GM21515 (cell line): ENCODE measurements around the gene ADRA2C.

Experiments used
- ATAC-seq: cut with Tn5 transposase; IDR thresholded peaks from one replicate; pipeline ENCODE4 v1.9.1; 2021; ENCODE audit not compliant: unreplicated experiment

Gene ADRA2C

DNA sequence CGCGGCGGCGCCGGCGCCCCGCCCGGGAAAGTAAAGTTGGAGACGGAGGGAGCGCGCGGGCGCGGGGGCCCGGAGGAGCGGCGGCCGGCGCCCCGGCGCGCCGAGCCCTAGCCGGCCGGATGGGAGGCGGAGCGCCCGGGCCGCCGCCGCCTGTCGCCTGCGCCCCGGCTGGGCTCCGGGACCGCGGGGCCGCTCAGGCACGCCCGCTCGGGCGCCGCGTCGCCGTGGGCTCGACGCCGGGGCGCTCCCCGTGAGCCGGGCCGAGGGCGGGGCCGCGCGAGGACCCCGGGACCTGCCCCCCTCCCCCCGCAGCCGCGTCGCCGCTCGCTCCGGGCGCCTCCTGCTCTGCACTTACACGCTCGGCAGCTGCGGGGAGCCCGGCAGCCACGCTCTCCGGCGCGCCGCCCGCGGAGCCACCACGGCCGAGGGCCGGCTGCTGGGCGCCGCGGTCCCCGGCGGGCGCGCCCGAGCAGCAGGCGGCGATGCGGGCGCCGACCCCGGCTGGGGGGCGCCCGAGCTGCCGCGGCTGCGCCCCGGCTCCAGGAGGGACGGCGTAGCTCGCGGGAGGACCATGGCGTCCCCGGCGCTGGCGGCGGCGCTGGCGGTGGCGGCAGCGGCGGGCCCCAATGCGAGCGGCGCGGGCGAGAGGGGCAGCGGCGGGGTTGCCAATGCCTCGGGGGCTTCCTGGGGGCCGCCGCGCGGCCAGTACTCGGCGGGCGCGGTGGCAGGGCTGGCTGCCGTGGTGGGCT, at the start of gene ADRA2C:
TSS of gene ADRA2C (plus strand) at position 350 of the 749 bp plus-strand sequence. CDS start at position 572, 222 bp downstream.
- ATAC-seq = no peak

DNA sequence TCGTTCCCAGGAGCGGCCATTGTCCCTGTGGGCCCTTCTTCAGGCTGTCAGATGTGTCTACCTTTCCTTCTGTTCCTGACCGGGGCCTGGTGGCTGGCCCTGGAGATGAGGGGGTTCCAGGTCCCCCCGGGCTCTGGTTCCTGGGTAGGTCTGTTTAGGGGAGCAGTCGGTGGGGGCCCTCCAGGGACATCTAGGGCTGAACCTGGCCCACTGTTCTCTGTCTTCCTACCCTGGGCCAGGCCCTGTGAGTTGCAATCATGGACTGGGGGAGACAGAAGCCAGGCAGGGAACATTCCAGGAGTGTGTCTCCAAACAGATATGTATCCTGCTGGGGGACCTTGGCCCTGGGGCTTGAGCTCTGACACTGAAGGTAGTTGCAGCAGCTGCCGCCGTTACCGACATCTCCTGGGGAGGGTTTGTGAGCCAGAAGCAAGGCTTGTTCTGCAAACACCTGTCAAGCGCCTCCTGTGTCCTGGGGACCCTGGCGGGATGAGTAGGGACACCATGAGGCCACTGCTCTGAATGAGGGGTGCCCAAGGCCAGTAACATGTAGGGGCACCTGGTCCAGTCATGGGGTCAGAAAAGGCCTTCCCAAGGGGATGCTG, 49.5 kb upstream of the ADRA2C start:
- no peak for ATAC-seq

DNA sequence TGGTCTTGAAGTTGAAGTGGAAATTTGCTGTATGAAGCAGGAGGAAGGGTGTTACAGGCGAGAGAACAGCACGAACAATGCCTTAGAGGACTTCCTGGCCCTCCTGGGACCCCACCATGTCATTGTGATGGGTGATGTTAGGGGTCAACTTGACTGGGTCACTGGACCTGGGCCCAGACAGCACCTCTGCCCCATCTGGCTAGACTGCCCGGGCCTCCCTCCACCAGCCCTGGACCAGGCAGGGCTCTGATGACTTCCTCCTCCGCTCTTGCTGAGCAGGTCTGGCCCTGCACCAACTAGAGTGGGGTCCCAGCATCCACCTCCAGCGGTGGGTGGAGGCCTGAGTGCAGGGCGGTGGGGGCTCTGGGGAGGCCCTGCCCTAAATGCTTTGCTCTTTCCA, 48.9 kb upstream of the ADRA2C start:
- no peak for ATAC-seq

DNA sequence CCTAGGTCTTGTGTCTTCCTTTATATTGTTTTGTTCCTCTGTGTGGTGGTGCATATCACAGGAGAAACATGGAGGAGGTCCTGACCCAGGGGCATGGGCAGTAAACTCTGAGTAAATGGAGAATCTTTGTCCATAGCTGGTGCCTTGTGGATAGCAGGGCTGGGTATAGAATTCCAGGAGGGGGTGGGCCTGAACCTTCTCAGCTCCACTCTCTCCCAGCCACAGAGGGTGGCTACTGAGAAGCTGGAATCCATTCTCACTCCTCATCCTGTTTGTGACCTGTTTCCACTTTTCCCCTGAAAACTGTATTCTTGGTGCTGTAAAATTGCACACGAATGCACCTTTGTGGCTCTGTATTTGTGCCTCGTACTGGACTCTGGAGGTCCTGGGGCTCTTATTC, 47.7 kb upstream of the ADRA2C start:
- ATAC-seq = no peak

DNA sequence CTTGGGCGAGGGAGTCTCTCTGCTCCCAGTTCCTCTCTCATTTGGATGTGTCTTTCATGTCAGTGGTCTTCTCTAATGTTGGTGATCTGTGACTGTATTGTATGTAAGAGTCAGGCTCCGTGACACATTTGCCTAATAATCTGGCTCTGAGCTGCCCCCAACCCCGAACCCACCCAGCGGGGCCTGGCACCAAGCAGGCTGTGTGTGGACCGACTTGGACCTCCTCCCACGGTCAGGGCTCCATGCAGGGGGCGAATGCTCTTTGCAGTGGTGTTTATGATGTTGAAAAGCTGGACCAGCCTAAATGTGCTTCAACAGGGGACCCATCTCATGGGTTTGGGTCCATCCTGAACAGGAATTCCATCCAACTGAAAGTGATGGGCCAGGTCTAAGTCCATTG, 47.0 kb upstream of the ADRA2C start:
- ATAC-seq = no peak

DNA sequence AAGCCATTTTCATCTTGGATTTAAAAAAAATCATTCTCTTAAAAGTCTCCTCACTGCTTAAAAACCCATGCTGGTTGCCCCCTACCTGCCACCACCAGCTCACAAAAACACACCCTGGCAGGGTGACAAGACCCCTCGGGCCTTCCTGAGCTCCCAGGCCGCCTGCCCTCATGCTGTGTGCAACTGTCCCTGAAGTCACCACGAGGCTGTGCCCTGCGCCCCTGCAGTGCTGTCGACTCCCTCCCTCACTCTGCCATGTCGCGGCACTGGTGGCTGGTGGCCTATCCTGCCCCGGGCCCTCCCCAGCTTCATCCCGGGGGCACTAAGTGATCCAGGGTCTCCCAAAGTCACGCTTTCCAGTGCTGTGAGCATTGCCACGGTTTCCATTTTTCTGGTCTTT, 46.3 kb upstream of the ADRA2C start:
- no peak for ATAC-seq

DNA sequence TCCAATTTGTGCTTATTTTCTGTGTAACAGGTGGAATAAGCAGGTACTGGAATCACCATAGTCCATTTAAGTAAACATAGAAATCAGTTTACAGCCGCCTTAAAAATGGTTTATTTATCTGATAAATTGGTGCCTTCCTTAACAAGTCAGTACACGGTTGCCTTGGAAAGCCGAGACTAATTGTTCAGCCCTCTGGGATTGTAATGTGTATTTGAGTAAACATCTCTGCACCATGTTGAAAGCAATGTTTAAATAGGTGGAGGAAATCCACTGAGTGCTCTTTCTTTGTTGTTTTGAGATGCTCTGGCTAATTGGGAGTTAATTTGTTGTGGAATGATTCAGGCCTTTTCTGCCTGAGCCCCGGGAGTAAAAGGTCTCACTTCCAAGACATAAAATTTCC, 45.7 kb upstream of the ADRA2C start:
- no peak for ATAC-seq

DNA sequence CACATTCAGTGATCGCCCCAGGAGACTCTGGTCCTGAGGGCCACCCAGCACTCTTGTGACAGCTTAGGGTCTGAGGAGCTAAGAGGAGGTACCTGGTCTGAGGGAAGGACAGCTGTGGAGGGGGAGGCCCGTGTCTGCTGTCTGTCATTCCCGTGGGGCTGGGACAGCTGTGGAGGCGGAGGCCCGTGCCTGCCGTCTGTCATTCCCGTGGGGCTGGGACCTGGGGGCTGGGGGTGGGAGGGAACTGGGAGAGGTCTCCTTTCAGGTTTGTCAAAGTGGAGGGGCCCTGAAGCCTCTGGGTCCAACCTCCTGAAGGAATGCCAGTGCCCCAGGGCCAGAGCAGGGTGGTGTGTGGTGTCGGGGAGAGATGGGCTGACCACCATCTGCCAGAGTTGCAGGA, 45.0 kb upstream of the ADRA2C start:
- no peak for ATAC-seq

DNA sequence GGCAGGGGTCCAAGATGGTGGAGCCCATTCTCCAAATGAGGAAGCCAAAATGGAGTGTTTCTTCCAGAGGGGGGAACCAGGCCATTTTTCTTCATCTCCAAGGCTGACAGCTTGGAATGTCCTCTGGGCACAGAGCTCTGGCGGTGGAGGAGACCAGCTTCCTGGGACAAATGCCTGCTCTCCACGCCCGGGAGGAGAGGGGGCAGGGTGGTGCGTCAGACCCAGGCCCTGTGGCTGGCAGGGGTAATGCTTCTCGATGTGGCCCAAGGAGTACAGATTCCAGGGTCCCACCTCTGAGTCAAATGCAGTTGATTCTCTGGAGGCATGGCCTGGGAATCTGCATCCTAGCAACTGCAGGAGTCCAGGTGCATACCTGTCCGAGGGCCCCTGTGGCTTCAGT, 44.6 kb upstream of the ADRA2C start:
- no peak for ATAC-seq

DNA sequence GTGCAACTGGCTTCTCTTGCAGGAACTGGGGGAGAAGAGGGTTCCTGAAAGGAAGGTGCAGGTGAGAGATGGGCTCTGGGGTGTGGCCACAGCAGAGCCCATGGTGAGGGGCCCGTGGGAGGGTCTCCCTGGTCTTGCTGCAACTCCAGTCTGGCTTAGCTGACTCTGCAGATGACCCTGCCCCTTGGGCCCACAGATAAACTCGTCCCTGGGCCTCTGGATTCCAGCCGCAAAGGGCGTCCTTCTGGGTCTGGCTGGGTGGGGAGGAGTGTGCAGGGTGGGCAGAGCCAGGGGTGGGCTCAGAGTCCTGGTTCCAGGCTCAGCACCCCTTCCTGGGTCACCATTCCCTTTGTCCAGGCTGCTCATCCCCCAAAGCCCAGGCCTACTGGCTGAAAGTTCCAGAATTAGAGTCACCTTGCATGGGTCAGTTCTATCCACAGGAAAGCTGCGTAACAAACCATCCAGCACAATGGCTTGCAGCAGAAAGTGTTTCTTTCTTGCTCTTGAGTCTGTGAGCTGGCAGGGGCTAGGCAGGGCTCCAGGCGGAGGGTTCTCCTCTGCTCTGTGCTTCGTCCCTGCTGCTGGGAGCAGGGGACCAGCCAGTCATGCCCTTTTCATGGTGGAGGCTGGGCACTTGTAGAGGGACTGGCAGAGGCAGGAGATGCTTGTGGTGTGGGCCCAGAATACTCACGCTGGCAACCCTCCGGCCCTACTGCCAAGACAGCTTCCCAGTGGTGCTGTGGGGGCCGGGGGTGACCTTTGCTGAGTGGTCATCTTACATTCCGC, 43.5 kb upstream of the ADRA2C start:
- no peak for ATAC-seq

DNA sequence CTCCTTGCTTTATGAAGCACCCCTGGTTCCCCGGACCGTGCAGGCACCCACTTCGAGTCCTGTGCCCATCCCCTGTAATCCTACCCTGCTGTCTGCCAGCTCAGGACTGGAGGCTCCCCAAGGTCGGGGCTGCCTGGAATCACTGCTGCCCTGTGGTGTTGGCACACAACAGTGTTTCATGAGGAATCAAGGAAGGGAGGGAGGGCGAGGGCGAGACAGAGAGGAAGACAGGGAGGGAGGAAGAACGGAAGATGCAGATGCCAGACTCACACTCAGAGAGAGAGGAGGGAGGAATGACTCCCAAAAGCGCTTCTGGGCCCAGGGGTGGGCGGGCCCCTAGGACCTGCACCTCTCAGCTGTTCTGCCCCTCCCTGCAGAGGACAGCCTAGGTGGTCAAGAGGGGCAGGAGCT, 42.9 kb upstream of the ADRA2C start:
- ATAC-seq = no peak

DNA sequence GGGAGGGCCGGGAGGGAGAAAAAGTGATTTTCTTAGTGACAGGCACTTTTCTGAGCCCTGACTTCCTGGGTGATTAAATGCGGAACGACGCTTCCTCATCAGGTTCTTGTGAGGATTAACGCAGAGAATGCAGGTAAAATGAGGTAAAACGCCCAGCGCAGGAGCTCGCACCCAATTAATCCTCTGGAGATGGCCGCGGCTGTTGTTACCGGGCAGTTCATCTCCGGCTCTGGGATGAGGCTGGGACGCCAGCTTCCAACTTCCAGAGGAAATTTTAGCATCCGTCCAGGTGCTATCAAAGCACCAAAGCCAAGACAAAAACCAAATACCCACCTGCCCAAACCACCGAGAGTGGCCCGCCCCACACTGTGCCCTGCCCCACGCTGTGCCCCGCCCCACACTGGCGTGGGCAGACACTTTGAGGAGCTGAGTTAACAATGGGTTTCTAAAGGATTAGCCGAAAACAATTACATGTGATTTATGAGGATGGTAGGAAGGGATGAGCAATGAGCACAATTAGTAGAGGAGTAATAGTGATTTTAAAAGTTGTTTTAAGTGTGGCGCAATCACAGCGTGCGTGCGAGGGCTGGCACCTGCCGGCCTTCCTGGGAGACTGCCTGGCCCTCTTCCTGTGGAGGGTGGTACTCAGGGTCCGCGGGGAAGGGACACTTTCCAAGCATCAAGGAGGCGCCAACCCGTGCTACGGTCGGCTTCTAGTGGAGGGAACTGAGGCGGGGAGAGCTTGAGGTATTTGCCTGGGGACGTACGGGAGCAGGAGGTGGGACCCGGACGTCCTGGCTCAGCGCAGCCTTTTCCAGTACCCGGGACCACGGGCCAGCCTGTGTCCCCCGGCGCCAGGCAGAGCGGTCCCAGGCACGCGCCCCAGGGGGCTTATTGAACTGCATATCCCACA, 41.6 kb upstream of the ADRA2C start:
- ATAC-seq = no peak

DNA sequence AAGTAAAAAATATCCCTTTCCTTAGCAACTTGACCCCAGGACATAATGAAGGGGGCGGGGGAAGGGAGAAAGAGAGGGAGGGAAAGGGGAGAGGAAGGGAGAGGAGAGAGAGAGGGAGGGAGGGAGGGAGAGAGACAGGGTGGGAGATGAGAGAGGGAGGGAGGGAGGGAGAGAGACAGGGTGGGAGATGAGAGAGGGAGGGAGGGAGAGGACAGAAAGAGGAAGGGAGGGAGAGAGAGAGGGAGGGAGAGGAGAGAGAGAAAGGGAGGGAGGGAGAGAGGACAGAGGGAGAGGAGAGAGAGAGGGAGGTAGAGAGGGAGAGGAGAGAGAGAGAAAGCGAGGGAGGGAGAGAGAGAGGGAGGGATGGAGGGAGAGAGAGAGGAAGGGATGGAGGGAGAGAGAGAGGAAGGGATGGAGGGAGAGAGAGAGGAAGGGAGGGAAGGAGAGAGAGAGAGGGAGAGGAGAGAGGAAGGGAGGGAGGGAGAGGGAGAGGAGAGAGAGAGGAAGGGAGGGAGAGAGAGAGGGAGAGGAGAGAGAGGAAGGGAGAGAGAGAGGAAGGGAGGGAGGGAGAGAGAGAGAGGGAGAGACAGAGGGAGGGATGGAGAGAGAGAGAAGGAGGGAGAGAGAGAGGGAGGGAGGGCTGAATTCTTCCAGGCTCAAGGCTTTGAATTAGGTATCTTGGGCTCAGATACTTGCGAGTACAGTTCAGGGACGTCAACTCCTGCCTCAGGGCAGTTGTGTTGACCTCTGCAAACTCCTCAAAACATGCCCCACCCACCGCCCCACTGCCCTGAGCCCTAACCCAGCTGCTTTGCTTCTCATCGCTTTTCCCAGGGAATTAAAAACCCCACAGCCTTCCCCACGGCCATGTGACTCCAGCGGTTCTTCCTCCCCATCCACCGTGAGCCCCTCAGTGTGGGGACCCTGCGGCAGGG, 40.0 kb upstream of the ADRA2C start:
- ATAC-seq = no peak

DNA sequence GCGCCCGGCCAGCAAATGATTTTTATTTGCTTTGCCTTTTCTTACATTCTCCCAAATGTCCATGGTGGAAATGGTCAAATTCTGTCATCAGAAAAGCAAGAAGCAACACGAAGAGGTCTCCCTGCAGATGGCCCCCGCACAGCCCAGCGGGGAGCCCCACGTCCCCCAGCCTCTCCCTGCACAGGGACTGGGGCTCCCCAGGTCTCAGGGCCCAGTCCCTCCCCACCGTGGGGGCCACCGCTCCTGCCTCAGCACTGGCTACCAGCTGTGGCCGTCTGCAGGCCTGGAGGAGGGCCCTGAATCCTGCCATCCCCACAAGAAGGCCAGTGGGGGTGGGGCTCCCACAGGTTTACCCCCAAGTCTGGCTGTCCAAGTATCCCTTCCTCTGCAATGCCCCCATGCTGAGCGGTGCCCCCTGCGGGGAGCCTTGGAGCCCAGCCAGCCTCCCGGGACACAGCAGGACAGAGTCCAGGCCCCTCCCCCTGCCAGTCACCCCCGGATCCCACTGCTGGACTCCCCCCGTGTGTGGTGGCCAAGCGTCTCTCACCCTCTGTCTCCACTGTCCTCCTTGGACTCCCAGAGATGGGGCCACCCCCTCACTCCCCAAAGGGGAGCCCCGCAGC, 38.2 kb upstream of the ADRA2C start:
- no peak for ATAC-seq

DNA sequence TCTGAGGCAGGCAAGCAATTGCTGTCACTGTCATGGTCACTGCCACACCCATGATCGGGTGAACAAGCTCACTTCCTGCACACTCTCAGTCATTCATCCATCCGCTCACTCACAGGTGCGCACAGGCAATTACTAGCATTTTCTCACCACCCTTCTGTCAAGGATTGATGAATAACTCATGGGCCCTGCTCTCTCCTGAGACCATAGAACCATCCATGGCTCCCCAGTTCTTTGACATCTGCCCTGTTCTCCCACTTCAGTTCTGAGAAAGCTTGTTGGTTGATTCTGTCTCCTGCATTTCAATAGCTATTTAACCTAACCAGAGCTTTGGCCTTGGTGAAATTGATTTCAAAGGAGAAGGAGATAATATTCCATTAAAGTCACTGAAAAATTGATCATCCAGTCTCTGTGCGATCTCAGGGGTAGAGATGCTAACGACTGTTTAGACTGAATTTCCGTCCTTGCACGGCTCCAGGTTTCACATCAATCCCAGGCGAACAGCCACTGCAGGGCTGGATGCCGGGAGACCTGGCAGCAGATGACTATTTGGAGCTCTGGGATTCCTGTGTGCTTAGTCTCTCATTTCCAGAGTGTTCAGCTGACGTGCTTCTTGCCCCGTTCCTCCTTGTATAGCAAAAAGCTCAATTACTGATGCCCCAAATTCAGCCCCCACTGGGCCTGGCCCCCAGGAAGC, 36.9 kb upstream of the ADRA2C start:
- ATAC-seq = no peak

DNA sequence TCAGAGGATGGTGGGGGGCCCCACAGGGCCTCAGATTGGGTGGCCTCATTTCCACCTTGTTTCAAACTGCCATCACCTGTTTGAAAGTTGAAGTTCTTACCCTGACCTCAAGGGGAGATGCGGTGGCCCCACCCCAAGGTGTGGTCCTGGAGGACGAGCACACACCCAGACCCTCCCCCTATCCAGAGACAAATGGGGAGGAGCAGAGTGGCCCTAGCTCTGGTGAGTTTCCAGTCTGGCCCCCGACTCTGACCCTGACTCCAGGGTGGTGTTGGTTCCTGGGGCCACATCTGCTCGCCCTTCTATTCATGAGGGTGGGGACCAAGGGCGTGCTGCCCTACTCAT, 36.3 kb upstream of the ADRA2C start:
- ATAC-seq = no peak

DNA sequence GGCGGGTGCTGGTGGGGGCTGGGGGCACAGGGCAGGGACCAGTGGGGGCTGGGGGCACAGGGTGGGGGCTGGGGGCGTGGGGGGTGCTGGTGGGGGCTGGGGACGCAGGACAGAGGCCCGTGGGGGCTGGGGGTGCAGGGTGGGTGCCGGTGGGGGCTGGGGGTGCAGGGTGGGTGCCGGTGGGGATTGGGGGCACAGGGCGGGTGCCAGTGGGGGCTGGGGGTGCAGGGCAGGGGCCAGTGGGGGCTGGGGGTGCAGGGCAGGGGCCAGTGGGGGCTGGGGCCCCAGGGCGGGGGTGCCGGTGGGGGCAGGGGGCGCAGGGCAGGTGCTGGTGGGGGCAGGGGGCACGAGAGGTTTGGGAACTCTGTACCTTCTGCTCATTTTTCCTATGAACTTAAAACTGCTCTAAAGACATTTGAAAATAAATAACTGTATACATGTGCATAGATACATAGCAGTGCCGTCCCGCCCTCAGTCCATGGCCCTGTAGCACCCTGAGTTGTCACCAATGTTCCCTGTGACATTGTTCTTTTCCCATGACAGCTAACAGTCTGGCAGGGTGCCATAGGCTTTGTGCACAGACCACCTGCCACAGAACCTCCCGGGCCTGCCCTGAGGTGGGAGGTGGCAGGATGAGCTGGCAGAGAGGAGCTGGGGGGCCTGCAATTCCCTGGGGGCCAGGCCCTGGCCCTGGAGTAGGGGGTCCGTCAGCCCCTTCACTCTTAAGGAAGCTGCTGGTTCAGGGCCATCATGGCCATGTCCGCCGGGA, 35.6 kb upstream of the ADRA2C start:
- no peak for ATAC-seq
